BE2C (cell line): Measurements from ENCODE around the gene PTK7.

Experiments used
- DNase-seq: peaks from one replicate; pipeline ENCODE4 v3.0.0-alpha.2; 2020
- H3K27me3 ChIP-seq: fragments of 250-450 bp; sonication (Bioruptor Pico); 2 replicates; pipeline ENCODE4 v1.5.1; 2020; ENCODE audit warnings: mild to moderate bottlenecking
- H3K36me3 ChIP-seq: fragments of 250-450 bp; sonication (Bioruptor Pico); 2 replicates; pipeline ENCODE4 v1.5.1; 2020; ENCODE audit warnings: mild to moderate bottlenecking
- H3K4me1 ChIP-seq: fragments of 250-450 bp; sonication (Bioruptor Pico); 2 replicates; pipeline ENCODE4 v1.5.1; 2020
- H3K4me3 ChIP-seq: 2 replicates; pipeline ENCODE4 v1.5.1; 2011; ENCODE audit warnings: low read depth, low read length
- H3K9me3 ChIP-seq: fragments of 250-450 bp; sonication (Bioruptor Pico); 2 replicates; pipeline ENCODE4 v1.5.1; 2020
- TF ChIP-seq, protein P1 (sequence below): IDR thresholded peaks from 2 replicates; pipeline ENCODE4 v1.5.1; 2012; ENCODE audit warnings: mild to moderate bottlenecking, low read depth, low read length

The PTK7 gene

DNA sequence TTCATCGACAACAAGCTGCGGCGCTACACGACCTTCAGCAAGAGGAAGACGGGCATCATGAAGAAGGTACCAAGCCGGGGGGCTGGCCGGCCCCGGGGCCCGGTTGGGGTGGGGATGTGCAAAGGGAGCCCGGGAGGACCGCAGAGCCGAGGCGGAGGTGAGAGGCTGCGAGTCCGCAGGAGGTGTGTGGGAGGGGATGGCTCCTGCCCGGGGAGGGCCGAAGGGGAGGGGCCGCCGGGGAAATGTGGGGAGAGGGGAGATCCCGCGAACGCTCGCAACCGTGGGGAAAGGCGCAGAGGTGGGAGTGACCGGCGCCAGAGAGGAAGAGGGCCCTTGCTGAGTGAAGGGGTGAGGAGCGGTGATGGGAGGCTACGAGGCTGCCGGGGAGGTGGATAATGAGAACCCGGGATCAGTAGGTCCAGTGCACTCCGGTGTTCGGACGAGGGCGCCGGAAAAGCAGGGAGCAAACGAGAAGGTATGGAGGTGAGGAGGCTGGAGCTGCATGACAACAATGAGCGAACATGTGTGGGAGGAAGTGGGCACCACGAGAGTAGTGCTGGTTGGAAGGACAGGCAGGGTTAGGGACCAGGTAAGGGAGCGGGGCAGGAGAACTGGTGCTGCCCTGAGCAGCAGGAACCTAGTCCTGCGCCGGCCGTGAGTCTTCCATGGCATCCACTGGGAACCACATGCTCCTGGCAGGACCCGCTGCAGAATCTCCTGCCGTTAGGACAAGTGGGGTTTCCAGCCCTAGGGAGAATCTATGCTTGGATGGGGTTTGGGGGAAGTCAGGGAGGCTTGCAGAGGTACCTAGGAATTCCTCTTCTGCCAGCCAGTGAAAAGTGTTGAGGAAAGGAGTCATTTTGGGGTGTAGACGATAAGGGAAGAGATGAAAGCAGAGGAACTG lies 96.2 kb downstream of the PTK7 start:
- Histone ChIP-seq H3K4me3 (peak overlapping the region; percentile 82), H3K27me3 (no peaks in the 10 kb centered on the region), H3K9me3 (no peaks in the 10 kb centered on the region), H3K4me1 (peaks cover 12% of the 10 kb centered on the region), H3K36me3 (peaks cover 26% of the 10 kb centered on the region)
- TF ChIP-seq, protein P1, sequence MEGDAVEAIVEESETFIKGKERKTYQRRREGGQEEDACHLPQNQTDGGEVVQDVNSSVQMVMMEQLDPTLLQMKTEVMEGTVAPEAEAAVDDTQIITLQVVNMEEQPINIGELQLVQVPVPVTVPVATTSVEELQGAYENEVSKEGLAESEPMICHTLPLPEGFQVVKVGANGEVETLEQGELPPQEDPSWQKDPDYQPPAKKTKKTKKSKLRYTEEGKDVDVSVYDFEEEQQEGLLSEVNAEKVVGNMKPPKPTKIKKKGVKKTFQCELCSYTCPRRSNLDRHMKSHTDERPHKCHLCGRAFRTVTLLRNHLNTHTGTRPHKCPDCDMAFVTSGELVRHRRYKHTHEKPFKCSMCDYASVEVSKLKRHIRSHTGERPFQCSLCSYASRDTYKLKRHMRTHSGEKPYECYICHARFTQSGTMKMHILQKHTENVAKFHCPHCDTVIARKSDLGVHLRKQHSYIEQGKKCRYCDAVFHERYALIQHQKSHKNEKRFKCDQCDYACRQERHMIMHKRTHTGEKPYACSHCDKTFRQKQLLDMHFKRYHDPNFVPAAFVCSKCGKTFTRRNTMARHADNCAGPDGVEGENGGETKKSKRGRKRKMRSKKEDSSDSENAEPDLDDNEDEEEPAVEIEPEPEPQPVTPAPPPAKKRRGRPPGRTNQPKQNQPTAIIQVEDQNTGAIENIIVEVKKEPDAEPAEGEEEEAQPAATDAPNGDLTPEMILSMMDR: no peak
- peak; percentile 53 for DNase-seq

DNA sequence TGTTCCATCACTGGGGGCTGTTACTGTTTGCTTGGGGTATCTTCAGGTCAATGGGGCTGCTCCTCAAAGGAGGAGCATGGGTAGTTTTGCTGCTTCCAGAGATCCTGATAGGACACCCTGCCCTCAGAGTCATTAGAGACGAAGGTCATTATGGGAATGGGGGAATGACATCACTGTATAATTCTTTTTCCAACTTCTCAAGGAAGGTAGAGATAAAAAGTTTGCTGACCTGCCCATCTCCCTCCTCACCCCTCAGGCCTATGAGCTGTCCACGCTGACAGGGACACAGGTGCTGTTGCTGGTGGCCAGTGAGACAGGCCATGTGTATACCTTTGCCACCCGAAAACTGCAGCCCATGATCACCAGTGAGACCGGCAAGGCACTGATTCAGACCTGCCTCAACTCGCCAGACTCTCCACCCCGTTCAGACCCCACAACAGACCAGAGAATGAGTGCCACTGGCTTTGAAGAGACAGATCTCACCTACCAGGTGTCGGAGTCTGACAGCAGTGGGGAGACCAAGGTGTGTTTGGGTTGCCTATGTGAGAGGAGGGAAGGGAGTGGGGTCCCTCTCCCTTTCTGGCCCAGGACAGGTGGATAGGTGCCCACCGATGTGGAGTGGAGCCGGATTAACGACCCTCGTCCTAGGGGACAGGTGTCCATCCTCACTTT lies 97.6 kb downstream of the PTK7 start:
- Histone ChIP-seq H3K36me3 (peaks cover 35% of the 10 kb centered on the region), H3K27me3 (no peaks in the 10 kb centered on the region), H3K4me1 (peaks cover 12% of the 10 kb centered on the region), H3K9me3 (no peaks in the 10 kb centered on the region), H3K4me3 (peak overlapping the region; percentile 82)
- DNase-seq: no peak
- TF ChIP-seq, protein P1: no peak

DNA sequence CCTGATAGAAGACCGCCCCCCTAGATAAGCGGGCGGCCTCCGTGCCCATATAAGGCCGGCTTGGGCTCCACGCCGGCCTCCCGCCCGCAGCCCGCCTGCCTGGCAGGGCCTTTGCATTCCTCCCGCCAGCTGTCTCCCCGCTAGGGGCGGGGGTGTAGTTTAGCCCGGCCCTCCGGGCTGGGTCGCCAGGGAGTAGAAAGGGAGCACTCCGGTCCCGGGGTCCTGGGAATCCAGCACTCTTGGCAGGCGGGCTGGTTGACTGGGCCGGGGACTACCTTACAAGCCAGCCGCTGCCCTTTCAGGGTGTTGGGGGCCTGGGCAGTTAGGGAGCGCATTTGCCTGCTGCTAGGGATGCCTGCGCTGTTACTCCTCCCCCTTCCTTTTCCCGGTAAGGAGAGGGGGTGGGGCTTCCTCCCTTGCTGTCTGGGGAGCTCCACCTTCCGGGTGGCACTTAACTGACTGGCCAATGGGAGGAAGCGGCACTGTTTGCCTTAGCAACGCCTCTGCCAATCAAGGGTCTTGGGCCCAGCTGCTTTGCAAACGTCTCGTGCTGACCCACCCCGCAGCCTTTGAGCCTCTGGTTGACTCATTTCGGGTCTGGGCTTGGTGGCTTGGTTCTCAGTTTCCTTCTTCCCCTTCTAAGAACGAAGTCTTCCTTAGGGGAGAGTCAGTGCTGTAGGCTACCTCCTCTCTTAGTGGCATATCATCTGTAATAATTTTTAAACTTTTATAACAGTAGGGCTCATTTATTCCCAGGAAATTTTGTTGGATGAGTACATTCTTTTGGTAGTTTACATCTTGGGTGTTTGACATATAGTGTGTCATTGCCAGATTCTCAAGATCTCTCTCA lies 98.4 kb downstream of the PTK7 start:
- H3K4me1 ChIP-seq: peaks cover 12% of the 10 kb centered on the region
- H3K4me3 ChIP-seq: peak overlapping the region; percentile 82
- H3K27me3 ChIP-seq: no peaks in the 10 kb centered on the region
- H3K36me3 ChIP-seq: peaks cover 42% of the 10 kb centered on the region
- DNase-seq: peak; percentile 97
- TF ChIP-seq, protein P1: peak; percentile 26
- no peaks in the 10 kb centered on the region for H3K9me3 ChIP-seq

DNA sequence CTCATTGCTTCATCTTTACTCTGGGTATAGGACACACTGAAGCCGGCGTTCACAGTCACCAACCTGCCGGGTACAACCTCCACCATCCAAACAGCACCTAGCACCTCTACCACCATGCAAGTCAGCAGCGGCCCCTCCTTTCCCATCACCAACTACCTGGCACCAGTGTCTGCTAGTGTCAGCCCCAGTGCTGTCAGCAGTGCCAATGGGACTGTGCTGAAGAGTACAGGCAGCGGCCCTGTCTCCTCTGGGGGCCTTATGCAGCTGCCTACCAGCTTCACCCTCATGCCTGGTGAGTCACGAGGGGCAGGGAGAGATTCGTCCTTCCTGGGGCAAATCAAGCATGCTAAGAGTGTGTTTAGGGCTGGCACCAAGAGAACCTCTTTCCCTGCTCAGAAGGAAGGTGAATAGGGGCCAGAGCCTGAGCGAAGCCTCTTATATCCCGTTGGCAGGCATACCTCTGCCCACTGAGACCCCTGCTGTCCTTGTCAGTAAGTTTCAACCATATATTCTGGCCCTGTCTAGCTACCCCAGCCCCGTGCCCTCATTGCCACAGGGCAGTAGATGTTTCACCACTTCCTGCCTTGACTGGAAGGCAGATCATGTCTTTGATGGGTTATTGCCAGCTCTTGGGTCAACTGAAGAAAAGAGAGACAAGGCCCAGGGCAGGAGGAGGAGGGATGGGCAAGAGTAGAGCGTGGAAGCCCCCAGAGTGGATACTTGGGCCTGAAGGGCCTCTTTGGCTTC lies 99.7 kb downstream of the PTK7 start:
- Histone ChIP-seq H3K9me3 (no peaks in the 10 kb centered on the region), H3K4me1 (peaks cover 12% of the 10 kb centered on the region), H3K36me3 (peaks cover 43% of the 10 kb centered on the region), H3K4me3 (no peak overlapping the region), H3K27me3 (no peaks in the 10 kb centered on the region)
- TF ChIP-seq, protein P1: no peak
- no peak for DNase-seq

DNA sequence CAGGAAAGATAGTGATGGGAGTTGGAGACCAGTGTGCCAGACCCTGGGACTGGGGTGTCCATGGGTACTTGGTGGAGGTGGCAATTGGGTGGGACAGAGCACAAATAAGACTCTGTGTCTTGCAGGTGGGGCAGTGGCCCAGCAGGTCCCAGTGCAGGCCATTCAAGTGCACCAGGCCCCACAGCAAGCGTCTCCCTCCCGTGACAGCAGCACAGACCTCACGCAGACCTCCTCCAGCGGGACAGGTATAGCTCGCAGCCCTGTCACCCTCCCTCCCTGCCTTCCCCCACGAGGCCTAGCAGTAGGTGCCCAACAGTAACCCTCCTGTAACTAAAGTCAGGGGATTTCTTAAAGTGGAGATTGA lies 100.3 kb downstream of the PTK7 start:
- H3K4me3 ChIP-seq: no peak overlapping the region
- peaks cover 43% of the 10 kb centered on the region for H3K36me3 ChIP-seq
- TF ChIP-seq, protein P1: no peak
- H3K4me1 ChIP-seq: peaks cover 12% of the 10 kb centered on the region
- no peaks in the 10 kb centered on the region for H3K9me3 ChIP-seq
- no peaks in the 10 kb centered on the region for H3K27me3 ChIP-seq
- DNase-seq: no peak
